ENCODE measurements around the gene ZNF714. TPM values are rescaled to one million over a fixed set of nuclear protein-coding genes. Genes with fewer than 3 reads are reported as not detected.

The ZNF714 gene
- total RNA-seq = 2.7 TPM
- long read RNA-seq, partial matches to known transcripts = 0 of 1 reads
- long read RNA-seq, other reads (novel, unspliced or antisense) = 1 of 1 reads

GRCh38 chr19:21082011-21082975, at the start of gene ZNF714:
Gene ZNF714, plus strand, starts transcription at chr19:21082203. Its CDS starts 16,066 bp downstream, at chr19:21098269.
- ATAC-seq (peak; percentile 98), DNase-seq (ENCODE audit: missing footprints) (peak; percentile 86)
- intact Hi-C loops (cut with DNase I) = loop anchor here (10.0 kb wide), 1 partner anchor 517 kb away; the partner anchor contains the start of gene ZNF737

GRCh38 chr19:21045028-21045427, 37.0 kb upstream of the ZNF714 start:
- ATAC-seq (no peak), DNase-seq (ENCODE audit: missing footprints) (no peak)

GRCh38 chr19:21046489-21046888, 35.5 kb upstream of the ZNF714 start:
- ATAC-seq (no peak), DNase-seq (ENCODE audit: missing footprints) (no peak)
- intact Hi-C loops (cut with DNase I) = no loop called here

More at GRCh38 chr19:21045028-21045427, 37.0 kb upstream of the ZNF714 start:
- intact Hi-C loops (cut with DNase I) = no loop called here

- no peak for DNase-seq (ENCODE audit: missing footprints)
- intact Hi-C loops (cut with DNase I) = no loop called here
- ATAC-seq = no peak
Observed at GRCh38 chr19:21047716-21048115, 34.3 kb upstream of the ZNF714 start.

GRCh38 chr19:21052902-21053301, 29.1 kb upstream of the ZNF714 start:
- DNase-seq (ENCODE audit: missing footprints) = no peak
- no peak for ATAC-seq
- intact Hi-C loops (cut with DNase I) = no loop called here

GRCh38 chr19:21065336-21065735, 16.7 kb upstream of the ZNF714 start:
- intact Hi-C loops (cut with DNase I) = no loop called here
- no peak for DNase-seq (ENCODE audit: missing footprints)
- no peak for ATAC-seq

GRCh38 chr19:21084343-21084742, 2.3 kb downstream of the ZNF714 start:
- no peak for DNase-seq (ENCODE audit: missing footprints)
- no peak for ATAC-seq
- intact Hi-C loops (cut with DNase I) = loop anchor here (10.0 kb wide), 1 partner anchor 520 kb away; the partner anchor contains the start of gene ZNF737

GRCh38 chr19:21087871-21088270, 5.9 kb downstream of the ZNF714 start:
- intact Hi-C loops (cut with DNase I) = loop anchor here (10.0 kb wide), 1 partner anchor 523 kb away; the partner anchor contains the start of gene ZNF737
- ATAC-seq (peak; percentile 59), DNase-seq (ENCODE audit: missing footprints) (no peak)

GRCh38 chr19:21092109-21092508, 10.1 kb downstream of the ZNF714 start:
- ATAC-seq = no peak
- intact Hi-C loops (cut with DNase I) = loop anchor here (5.0 kb wide), 1 partner anchor 60 kb away; no protein-coding TSS in a partner anchor

GRCh38 chr19:21094347-21095025, 12.5 kb downstream of the ZNF714 start:
- intact Hi-C loops (cut with DNase I) = loop anchor here (5.0 kb wide), 1 partner anchor 58 kb away; no protein-coding TSS in a partner anchor
- DNase-seq (ENCODE audit: missing footprints) = no peak

More at GRCh38 chr19:21092109-21092508, 10.1 kb downstream of the ZNF714 start:
- no peak for DNase-seq (ENCODE audit: missing footprints)

GRCh38 chr19:21098291-21098690, 16.3 kb downstream of the ZNF714 start:
- intact Hi-C loops (cut with DNase I) = no loop called here
- ATAC-seq = no peak
- no peak for DNase-seq (ENCODE audit: missing footprints)

More at GRCh38 chr19:21094347-21095025, 12.5 kb downstream of the ZNF714 start:
- no peak for ATAC-seq

GRCh38 chr19:21101521-21102242, 19.7 kb downstream of the ZNF714 start:
- no peak for ATAC-seq
- DNase-seq (ENCODE audit: missing footprints) = no peak
- intact Hi-C loops (cut with DNase I) = no loop called here

- DNase-seq (ENCODE audit: missing footprints) (no peak), ATAC-seq (no peak)
- intact Hi-C loops (cut with DNase I) = no loop called here
Observed at GRCh38 chr19:21109116-21109515, 27.1 kb downstream of the ZNF714 start.

- DNase-seq (ENCODE audit: missing footprints) (no peak), ATAC-seq (no peak)
- intact Hi-C loops (cut with DNase I) = no loop called here
Observed at GRCh38 chr19:21110183-21110582, 28.2 kb downstream of the ZNF714 start.

- intact Hi-C loops (cut with DNase I) = no loop called here
- ATAC-seq (no peak), DNase-seq (ENCODE audit: missing footprints) (no peak)
Observed at GRCh38 chr19:21115430-21115829, 33.4 kb downstream of the ZNF714 start.

- DNase-seq (ENCODE audit: missing footprints) (no peak), ATAC-seq (no peak)
- intact Hi-C loops (cut with DNase I) = no loop called here
Observed at GRCh38 chr19:21117041-21117907, 35.3 kb downstream of the ZNF714 start.

- DNase-seq (ENCODE audit: missing footprints) = no peak
- ATAC-seq = no peak
- intact Hi-C loops (cut with DNase I) = no loop called here
Observed at GRCh38 chr19:21126078-21126477, 44.1 kb downstream of the ZNF714 start.

GRCh38 chr19:21127001-21127400, 45.0 kb downstream of the ZNF714 start:
- ATAC-seq (no peak), DNase-seq (ENCODE audit: missing footprints) (no peak)
- intact Hi-C loops (cut with DNase I) = no loop called here

All from Right ventricle myocardium inferior (tissue), 1 donor.